Body of pancreas (tissue), 4 donors: ENCODE results near the gene KCNIP4. TPM values are rescaled to one million over a fixed set of nuclear protein-coding genes. Genes with fewer than 3 reads are reported as not detected.

Experiments used
- ATAC-seq: fragments of 150-250 bp; one replicate; pipeline ENCODE4 v1.9.1; 2016
- DNase-seq, 4 donors: peaks; one replicate each; pipeline ENCODE4 v3.0.0-alpha.2; 2019
- H3K27ac ChIP-seq, 4 donors: fragments of 200-600 bp; sonication (generic); 1 replicate in 3 of 4; 2 replicates in 1 of 4; pipeline versions ENCODE4 v1.5.1 to v1.6.1; 2016 to 2019; ENCODE audit warnings: mild to moderate bottlenecking in 1 of 4, mixed read lengths in 1 of 4, moderate library complexity in 1 of 4
- H3K27me3 ChIP-seq, 2 donors: fragments of 200-600 bp; sonication (generic); one replicate each; pipeline ENCODE4 v1.6.0; 2016; ENCODE audit warnings: mild to moderate bottlenecking in 1 of 2
- H3K36me3 ChIP-seq, 2 donors: fragments of 200-600 bp; sonication (generic); replicated peaks in 1 of 2; 2 replicates each; pipeline ENCODE4 v1.5.1; 2016; ENCODE audit warnings: low read depth in 2 of 2; ENCODE audit not compliant: insufficient read depth in 1 of 2
- H3K4me1 ChIP-seq: fragments of 200-600 bp; sonication (generic); one replicate; pipeline ENCODE4 v1.6.0; 2016
- H3K4me3 ChIP-seq, 2 donors: fragments of 200-600 bp; sonication (generic); 1 replicate in 1 of 2; 2 replicates in 1 of 2; pipeline ENCODE4 v1.5.1; 2016 to 2019
- H3K9me3 ChIP-seq, 3 donors: fragments of 200-600 bp; sonication (generic); 1 replicate in 2 of 3; 2 replicates in 1 of 3; pipeline ENCODE4 v1.5.1; 2016
- POLR2A ChIP-seq, 3 donors: fragments of 450-650 bp; IDR thresholded peaks; one replicate each; pipeline ENCODE4 v1.6.1; 2016; ENCODE audit warnings: antibody characterized with exemption in 3 of 3, mild to moderate bottlenecking in 2 of 3
- WGBS, 2 donors: methylation state at CpG; one replicate each; pipeline ENCODE4 v1.1.5; 2017; 5-methylcytosine and 5-hydroxymethylcytosine counted together
- intact Hi-C: fragments of 100-400 bp; cut with DNase I; formaldehyde crosslinking; loops from one replicate; pipeline ENCODE4 v1.15.1; 2023
- total RNA-seq, 2 donors: library from RNA; depleted of rRNA; stranded (reverse); fragments of >200 nt; gene quantifications; one replicate each; pipeline ENCODE4 v1.1.0, GENCODE V29; 2016
- TF ChIP-seq, protein P1 (sequence below), 7 experiments: fragments of 450-650 bp in 4 of 7; fragments of 200-600 bp in 3 of 7; sonication (generic) in 3 of 7; IDR thresholded peaks; one replicate each; pipeline ENCODE4 v1.5.1; 2016 to 2019; ENCODE audit warnings: antibody characterized with exemption in 7 of 7

The KCNIP4 gene
- total RNA-seq, 2 donors from 2014 or later, result not detected

GRCh38 chr4:20711335-20711734 lies 1237.2 kb downstream of the KCNIP4 start:
- WGBS, 2 donors, result 90 to 93% methylated on average over 2 of the region's 2 CpGs
- no peaks in the 10 kb centered on the region for H3K27me3 ChIP-seq
- TF ChIP-seq, protein P1, sequence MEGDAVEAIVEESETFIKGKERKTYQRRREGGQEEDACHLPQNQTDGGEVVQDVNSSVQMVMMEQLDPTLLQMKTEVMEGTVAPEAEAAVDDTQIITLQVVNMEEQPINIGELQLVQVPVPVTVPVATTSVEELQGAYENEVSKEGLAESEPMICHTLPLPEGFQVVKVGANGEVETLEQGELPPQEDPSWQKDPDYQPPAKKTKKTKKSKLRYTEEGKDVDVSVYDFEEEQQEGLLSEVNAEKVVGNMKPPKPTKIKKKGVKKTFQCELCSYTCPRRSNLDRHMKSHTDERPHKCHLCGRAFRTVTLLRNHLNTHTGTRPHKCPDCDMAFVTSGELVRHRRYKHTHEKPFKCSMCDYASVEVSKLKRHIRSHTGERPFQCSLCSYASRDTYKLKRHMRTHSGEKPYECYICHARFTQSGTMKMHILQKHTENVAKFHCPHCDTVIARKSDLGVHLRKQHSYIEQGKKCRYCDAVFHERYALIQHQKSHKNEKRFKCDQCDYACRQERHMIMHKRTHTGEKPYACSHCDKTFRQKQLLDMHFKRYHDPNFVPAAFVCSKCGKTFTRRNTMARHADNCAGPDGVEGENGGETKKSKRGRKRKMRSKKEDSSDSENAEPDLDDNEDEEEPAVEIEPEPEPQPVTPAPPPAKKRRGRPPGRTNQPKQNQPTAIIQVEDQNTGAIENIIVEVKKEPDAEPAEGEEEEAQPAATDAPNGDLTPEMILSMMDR (IDR thresholded peaks at IDR 0.05), result no peak
- no peak for TF ChIP-seq POLR2A (IDR thresholded peaks at IDR 0.05)
- intact Hi-C loops, result no loop called here
- no peak overlapping the region for H3K4me3 ChIP-seq
- H3K27ac ChIP-seq, result no peak overlapping the region
- ATAC-seq (no peak), DNase-seq (no peak)
- no peaks in the 10 kb centered on the region for H3K9me3 ChIP-seq
- H3K36me3 ChIP-seq, result peaks cover 4 to 9% of the 10 kb centered on the region in 2 donors
- no peaks in the 10 kb centered on the region for H3K4me1 ChIP-seq

GRCh38 chr4:20700007-20700761 lies 1248.4 kb downstream of the KCNIP4 start, which contains the start of gene PACRGL:
Gene PACRGL, plus strand, starts transcription at chr4:20700458. Its CDS starts 4,024 bp downstream, at chr4:20704482.
- no peaks in the 10 kb centered on the region for H3K9me3 ChIP-seq
- ATAC-seq, result peak; percentile 100
- H3K27me3 ChIP-seq, result no peaks in the 10 kb centered on the region
- H3K4me1 ChIP-seq, result peaks cover 15% of the 10 kb centered on the region
- H3K4me3 ChIP-seq, result peak within 1 kb of the TSS; percentile 92 to 97
- H3K27ac ChIP-seq, result peak within 1 kb of the TSS; percentile 13 to 80 (median 72)
- peaks cover 0 to 6% of the 10 kb centered on the region in 2 donors for H3K36me3 ChIP-seq
- intact Hi-C loops, result no loop called here
- 0% methylated on average over 24 to 60 of the region's 60 CpGs for WGBS, 2 donors
- DNase-seq, result peak; percentile 91 to 94 (median 92)
- peak in 2 of 3 donors; percentile 75 to 81 for TF ChIP-seq POLR2A (IDR thresholded peaks at IDR 0.05)
- TF ChIP-seq, protein P1 (IDR thresholded peaks at IDR 0.05), result peak in 1 of 7 experiments; percentile 12

- DNase-seq, result no peak
- Histone ChIP-seq H3K36me3 (no peaks in the 10 kb centered on the region), H3K9me3 (no peaks in the 10 kb centered on the region), H3K4me1 (peaks cover 15% of the 10 kb centered on the region), H3K27ac (no peak overlapping the region), H3K27me3 (no peaks in the 10 kb centered on the region), H3K4me3 (no peak overlapping the region)
- TF ChIP-seq POLR2A (IDR thresholded peaks at IDR 0.05), result no peak
- TF ChIP-seq, protein P1 (IDR thresholded peaks at IDR 0.05), result no peak
- ATAC-seq, result no peak
- intact Hi-C loops, result no loop called here
- WGBS, 2 donors, result 35 to 40% methylated on average over 4 of the region's 4 CpGs
Measured at GRCh38 chr4:20698820-20699219, 1249.8 kb downstream of the KCNIP4 start.

- 78 to 79% methylated on average over 4 of the region's 4 CpGs for WGBS, 2 donors
- Histone ChIP-seq H3K27ac (no peak overlapping the region), H3K4me3 (no peak overlapping the region), H3K27me3 (no peaks in the 10 kb centered on the region), H3K9me3 (no peaks in the 10 kb centered on the region), H3K4me1 (peaks cover 15% of the 10 kb centered on the region), H3K36me3 (no peaks in the 10 kb centered on the region)
- intact Hi-C loops, result no loop called here
- DNase-seq (no peak), ATAC-seq (no peak)
- TF ChIP-seq, protein P1 (IDR thresholded peaks at IDR 0.05), result no peak
- no peak for TF ChIP-seq POLR2A (IDR thresholded peaks at IDR 0.05)
Measured at GRCh38 chr4:20698382-20698781, 1250.2 kb downstream of the KCNIP4 start.
